A673 (cell line): Measurements from ENCODE around the gene IL15RA. TPM values are rescaled to one million over a fixed set of nuclear protein-coding genes. Genes with fewer than 3 reads are reported as not detected.

Experiments used
- BruUV-seq: library from RNA; stranded (reverse); fragments of 400-500 nt; replicated peaks from 2 replicates; lab custom pipeline; 2021; lab: Mats Ljungman, UMichigan
- CTCF ChIA-PET: fragments of 300-600 bp; sonication (Branson Sonifier 250); formaldehyde crosslinking; loops from one replicate; lab custom pipeline; 2022; ENCODE audit warnings: antibody characterized with exemption; lab: Charles Lee
- POLR2A ChIA-PET: fragments of 300-600 bp; sonication (Branson Sonifier 250); formaldehyde crosslinking; loops from one replicate; lab custom pipeline; 2022; ENCODE audit warnings: antibody characterized with exemption; ENCODE audit not compliant: low non-redundant PET; lab: Charles Lee
- DNase-seq: peaks from one replicate; pipeline ENCODE4 v3.0.0-alpha.2; 2015; ENCODE audit warnings: low spot score
- H3K27ac ChIP-seq: fragments of 200-600 bp; sonication (generic); 2 replicates; pipeline ENCODE4 v1.5.1; 2016; ENCODE audit warnings: mixed run types, low read depth, mild to moderate bottlenecking, mixed read lengths, antibody characterized with exemption, low read length; ENCODE audit not compliant: poor library complexity, severe bottlenecking
- H3K27me3 ChIP-seq: fragments of 200-600 bp; sonication (generic); replicated peaks from 2 replicates; pipeline ENCODE4 v1.6.1; 2017; ENCODE audit warnings: mixed run types, low read depth, mild to moderate bottlenecking, mixed read lengths, antibody characterized with exemption, low read length; ENCODE audit not compliant: insufficient read depth, poor library complexity
- H3K36me3 ChIP-seq: fragments of 200-600 bp; sonication (generic); 2 replicates; pipeline ENCODE4 v1.6.1; 2016; ENCODE audit warnings: mixed run types, mild to moderate bottlenecking, mixed read lengths, antibody characterized with exemption, low read length; ENCODE audit not compliant: insufficient read depth, poor library complexity, severe bottlenecking
- H3K4me1 ChIP-seq: fragments of 200-600 bp; sonication (generic); 2 replicates; pipeline ENCODE4 v1.6.1; 2017; ENCODE audit warnings: mixed run types, mild to moderate bottlenecking, mixed read lengths, antibody characterized with exemption, low read length; ENCODE audit not compliant: insufficient read depth, poor library complexity, severe bottlenecking
- H3K4me3 ChIP-seq: fragments of 200-600 bp; sonication (generic); 2 replicates; pipeline ENCODE4 v1.5.1; 2016; ENCODE audit warnings: low read depth, mixed run types, mild to moderate bottlenecking, mixed read lengths, low read length; ENCODE audit not compliant: poor library complexity, severe bottlenecking
- H3K9me3 ChIP-seq: fragments of 200-600 bp; sonication (generic); 2 replicates; pipeline ENCODE4 v1.6.1; 2016; ENCODE audit warnings: mixed run types, low read depth, mild to moderate bottlenecking, mixed read lengths, antibody characterized with exemption, low read length; ENCODE audit not compliant: poor library complexity, severe bottlenecking
- CTCF ChIP-seq: fragments of 300-800, 200-600 bp; sonication (generic); conservative IDR thresholded peaks from 2 replicates; pipeline ENCODE4 v1.5.1; 2017; ENCODE audit warnings: low read depth, mild to moderate bottlenecking, antibody characterized with exemption, low read length, moderate library complexity, mixed read lengths
- EZH2 ChIP-seq: fragments of 200-600 bp; sonication (generic); IDR thresholded peaks from 2 replicates; pipeline ENCODE4 v1.6.1; 2017; ENCODE audit warnings: borderline replicate concordance, low read depth, mild to moderate bottlenecking, mixed read lengths, antibody characterized with exemption, low read length; ENCODE audit not compliant: poor library complexity, severe bottlenecking
- intact Hi-C: fragments of 100-400 bp; cut with micrococcal nuclease; formaldehyde crosslinking; loops from one replicate; pipeline ENCODE4 v1.10.0; 2022; ENCODE audit not compliant: unreplicated experiment
- total RNA-seq: library from RNA; stranded (reverse); gene quantifications from 2 replicates; pipeline ENCODE4 v1.2.3, GENCODE V29; 2021

Gene IL15RA
- total RNA-seq, 1 experiment from 2014 or later = 1.1 TPM

GRCh38 chr10:5906651-5907050 lies 70.7 kb downstream of the IL15RA start:
- Histone ChIP-seq H3K36me3 (peaks cover 39% of the 10 kb centered on the region), H3K4me1 (no peaks in the 10 kb centered on the region), H3K27me3 (no peaks in the 10 kb centered on the region), H3K4me3 (no peak overlapping the region), H3K27ac (no peak overlapping the region), H3K9me3 (no peaks in the 10 kb centered on the region)
- ChIA-PET POLR2A (no interaction called here), CTCF (no interaction called here)
- DNase-seq = no peak
- no TSS peak for BruUV-seq
- TF ChIP-seq CTCF (no peak), EZH2 (no peak)
- intact Hi-C loops = no loop called here

GRCh38 chr10:5905854-5906507 lies 71.4 kb downstream of the IL15RA start:
- Histone ChIP-seq H3K4me1 (no peaks in the 10 kb centered on the region), H3K4me3 (no peak overlapping the region), H3K36me3 (peaks cover 34% of the 10 kb centered on the region), H3K27me3 (no peaks in the 10 kb centered on the region), H3K9me3 (no peaks in the 10 kb centered on the region), H3K27ac (no peak overlapping the region)
- CTCF ChIA-PET = no interaction called here
- BruUV-seq = no TSS peak
- TF ChIP-seq CTCF = no peak
- TF ChIP-seq EZH2 = no peak
- DNase-seq = no peak
- intact Hi-C loops = no loop called here
- POLR2A ChIA-PET = no interaction called here

GRCh38 chr10:5904227-5904626 lies 73.1 kb downstream of the IL15RA start:
- intact Hi-C loops = no loop called here
- H3K9me3 ChIP-seq = no peaks in the 10 kb centered on the region
- no peak overlapping the region for H3K27ac ChIP-seq
- TF ChIP-seq EZH2 (no peak), CTCF (no peak)
- H3K36me3 ChIP-seq = peaks cover 18% of the 10 kb centered on the region
- DNase-seq = no peak
- H3K4me3 ChIP-seq = no peak overlapping the region
- BruUV-seq = no TSS peak
- H3K4me1 ChIP-seq = no peaks in the 10 kb centered on the region
- no peaks in the 10 kb centered on the region for H3K27me3 ChIP-seq
- ChIA-PET POLR2A (no interaction called here), CTCF (no interaction called here)
